HCT116 (cell line): ENCODE measurements around the gene PRKN. TPM values are rescaled to one million over a fixed set of nuclear protein-coding genes. Genes with fewer than 3 reads are reported as not detected.

Experiments
- ATAC-seq: fragments of 200-7000 bp; cut with Tn5 transposase; 2 replicates; pipeline ENCODE4 v1.9.1; 2020; ENCODE audit warnings: mild to moderate bottlenecking, moderate library complexity
- BruUV-seq: library from RNA; stranded (reverse); fragments of 400-500 nt; replicated peaks from 2 replicates; lab custom pipeline; 2021; lab: Mats Ljungman, UMichigan
- CTCF ChIA-PET: fragments of 300-600 bp; sonication (Branson Sonifier 250); formaldehyde crosslinking; loops from one replicate; lab custom pipeline; 2021; ENCODE audit warnings: antibody characterized with exemption; lab: Charles Lee
- POLR2A ChIA-PET: fragments of 300-600, 350-600 bp; sonication (Branson Sonifier 250); formaldehyde crosslinking; loops from one replicate; lab custom pipeline; 2021; ENCODE audit warnings: antibody characterized with exemption; lab: Charles Lee
- RAD21 ChIA-PET, 2 experiments: fragments of 300-600 bp; sonication (Branson Sonifier 250); formaldehyde crosslinking; loops; one replicate each; lab custom pipeline; 2023; ENCODE audit warnings: low total read pairs in 2 of 2; ENCODE audit not compliant: uncharacterized antibody in 2 of 2, unreplicated experiment in 2 of 2, low non-redundant PET in 1 of 2; lab: Charles Lee
- DNase-seq: peaks from one replicate; pipeline ENCODE4 v3.0.0-alpha.2; 2010; ENCODE audit warnings: low read depth, low spot score
- H2AFZ ChIP-seq: fragments of 200-600 bp; shearing (Covaris generic), sonication (generic); 2 replicates; pipeline ENCODE4 v1.6.1; 2017; ENCODE audit warnings: low read depth, mixed run types, mixed read lengths, antibody characterized with exemption, low read length; ENCODE audit not compliant: poor library complexity, severe bottlenecking
- H3K27ac ChIP-seq: 2 replicates; pipeline ENCODE4 v1.5.1; 2012; ENCODE audit warnings: low read depth, low read length
- H3K27me3 ChIP-seq: fragments of 200-600 bp; sonication (generic); 2 replicates; pipeline ENCODE4 v1.6.1; 2016; ENCODE audit warnings: mixed run types, low read length, mixed read lengths; ENCODE audit not compliant: insufficient read depth
- H3K36me3 ChIP-seq, 2 experiments: fragments of 200-500 bp in 1 of 2; fragments of 200-600 bp in 1 of 2; sonication (Bioruptor generic) in 1 of 2; sonication (generic) in 1 of 2; 2 replicates each; pipeline versions ENCODE4 v1.5.1 to v1.6.1; 2014 to 2016; ENCODE audit warnings: low read length in 2 of 2, inconsistent platforms in 1 of 2, mixed read lengths in 1 of 2, mixed run types in 1 of 2; ENCODE audit not compliant: insufficient read depth in 2 of 2, control insufficient read depth in 1 of 2
- H3K4me1 ChIP-seq, 2 experiments: fragments of 200-600 bp in 1 of 2; sonication (generic) in 1 of 2; 2 replicates each; pipeline versions ENCODE4 v1.5.1 to v1.6.1; 2012 to 2017; ENCODE audit warnings: low read length in 2 of 2, inconsistent platforms in 1 of 2, mild to moderate bottlenecking in 1 of 2, mixed read lengths in 1 of 2, mixed run types in 1 of 2, moderate library complexity in 1 of 2; ENCODE audit not compliant: insufficient read depth in 2 of 2, control insufficient read depth in 1 of 2
- H3K4me2 ChIP-seq: fragments of 200-600 bp; sonication (generic); 2 replicates; pipeline ENCODE4 v1.6.1; 2017; ENCODE audit warnings: mixed run types, low read length, mixed read lengths
- H3K4me3 ChIP-seq, 2 experiments: fragments of 200-600 bp in 1 of 2; sonication (generic) in 1 of 2; replicated peaks in 1 of 2; 2 replicates each; pipeline ENCODE4 v1.5.1; 2011 to 2016; ENCODE audit warnings: low read length in 2 of 2, control low read depth in 1 of 2, low read depth in 1 of 2, mild to moderate bottlenecking in 1 of 2, mixed read lengths in 1 of 2, mixed run types in 1 of 2
- H3K79me2 ChIP-seq: fragments of 200-600 bp; sonication (generic); 2 replicates; pipeline ENCODE4 v1.6.1; 2017; ENCODE audit warnings: mild to moderate bottlenecking, mixed run types, low read length, moderate library complexity, mixed read lengths; ENCODE audit not compliant: insufficient read depth
- H3K9ac ChIP-seq: fragments of 200-600 bp; sonication (generic); 2 replicates; pipeline ENCODE4 v1.6.1; 2016; ENCODE audit warnings: low read length, mixed read lengths
- H3K9me2 ChIP-seq: fragments of 200-600 bp; sonication (generic), shearing (Covaris generic); 2 replicates; pipeline ENCODE4 v1.6.1; 2017; ENCODE audit warnings: mixed run types, mild to moderate bottlenecking, moderate library complexity; ENCODE audit not compliant: insufficient read depth
- H3K9me3 ChIP-seq, 2 experiments: fragments of 200-500 bp in 1 of 2; fragments of 200-600 bp in 1 of 2; sonication (Bioruptor generic) in 1 of 2; sonication (generic) in 1 of 2; 2 replicates each; pipeline ENCODE4 v1.6.1; 2014 to 2017; ENCODE audit warnings: low read length in 2 of 2, mixed read lengths in 2 of 2, inconsistent platforms in 1 of 2, low read depth in 1 of 2, mild to moderate bottlenecking in 1 of 2, mixed run types in 1 of 2, moderate library complexity in 1 of 2; ENCODE audit not compliant: control insufficient read depth in 1 of 2, insufficient read depth in 1 of 2
- H4K20me1 ChIP-seq: fragments of 200-600 bp; sonication (generic), shearing (Covaris generic); 2 replicates; pipeline ENCODE4 v1.6.1; 2017; ENCODE audit warnings: mixed run types, mild to moderate bottlenecking, moderate library complexity; ENCODE audit not compliant: insufficient read depth
- ATF3 ChIP-seq: IDR thresholded peaks from 2 replicates; pipeline ENCODE4 v1.6.1; 2012
- CEBPB ChIP-seq: IDR thresholded peaks from 2 replicates; pipeline ENCODE4 v1.6.1; 2012; ENCODE audit warnings: low read depth
- EGR1 ChIP-seq: IDR thresholded peaks from 2 replicates; pipeline ENCODE4 v1.6.1; 2012; ENCODE audit warnings: low read depth
- ELF1 ChIP-seq: IDR thresholded peaks from 2 replicates; pipeline ENCODE4 v1.6.1; 2012; ENCODE audit warnings: low read depth, borderline replicate concordance
- EZH2 ChIP-seq: fragments of 200-600 bp; sonication (generic); IDR thresholded peaks from 2 replicates; pipeline ENCODE4 v1.6.1; 2017; ENCODE audit warnings: antibody characterized with exemption, mixed run types
- POLR2A ChIP-seq: IDR thresholded peaks from 2 replicates; pipeline ENCODE4 v1.7.0; 2011; ENCODE audit warnings: borderline replicate concordance; ENCODE audit not compliant: insufficient read depth, insufficient read length; ENCODE audit errors: extremely low read depth
- POLR2AphosphoS5 ChIP-seq: IDR thresholded peaks from 2 replicates; pipeline ENCODE4 v1.6.1; 2011; ENCODE audit warnings: mild to moderate bottlenecking, low read depth, low read length, moderate library complexity
- RAD21 ChIP-seq: IDR thresholded peaks from 2 replicates; pipeline ENCODE4 v1.6.1; 2012; ENCODE audit warnings: low read depth, mild to moderate bottlenecking
- SIN3A ChIP-seq: IDR thresholded peaks from 2 replicates; pipeline ENCODE4 v1.6.1; 2012; ENCODE audit warnings: low read depth
- SRF ChIP-seq: IDR thresholded peaks from 2 replicates; pipeline ENCODE4 v1.6.1; 2012; ENCODE audit warnings: low read depth
- TCF7L2 ChIP-seq: IDR thresholded peaks from 2 replicates; pipeline ENCODE4 v1.7.0; 2011; ENCODE audit warnings: borderline replicate concordance, inconsistent platforms; ENCODE audit not compliant: insufficient read depth, insufficient read length; ENCODE audit errors: extremely low read depth
- YY1 ChIP-seq: IDR thresholded peaks from 2 replicates; pipeline ENCODE4 v1.6.1; 2011; ENCODE audit warnings: low read length, low read depth, moderate library complexity, mild to moderate bottlenecking; ENCODE audit not compliant: insufficient replicate concordance; ENCODE audit errors: extremely low read depth
- ZFX ChIP-seq: fragments of 450-650 bp; IDR thresholded peaks from 2 replicates; pipeline ENCODE4 v1.6.1; 2017
- ZNF274 ChIP-seq: fragments of 200-500 bp; sonication (Bioruptor generic); IDR thresholded peaks from 2 replicates; pipeline ENCODE4 v1.6.1; 2014; ENCODE audit warnings: mild to moderate bottlenecking, low read depth, low read length, inconsistent platforms
- intact Hi-C: fragments of 100-400 bp; cut with micrococcal nuclease; formaldehyde crosslinking; loops from 2 replicates; pipeline ENCODE4 v1.10.0; 2022
- total RNA-seq: library from RNA; stranded (reverse); gene quantifications from one replicate; pipeline ENCODE4 v1.2.1, GENCODE V29; 2021; ENCODE audit not compliant: unreplicated experiment
- TF ChIP-seq, protein P1 (sequence below): IDR thresholded peaks from 2 replicates; pipeline ENCODE4 v1.6.1; 2011; ENCODE audit warnings: mild to moderate bottlenecking, low read length, moderate library complexity; ENCODE audit not compliant: insufficient replicate concordance; ENCODE audit errors: extremely low read depth

The PRKN gene
- total RNA-seq, 1 experiment from 2014 or later, result 2.6 TPM

DNA sequence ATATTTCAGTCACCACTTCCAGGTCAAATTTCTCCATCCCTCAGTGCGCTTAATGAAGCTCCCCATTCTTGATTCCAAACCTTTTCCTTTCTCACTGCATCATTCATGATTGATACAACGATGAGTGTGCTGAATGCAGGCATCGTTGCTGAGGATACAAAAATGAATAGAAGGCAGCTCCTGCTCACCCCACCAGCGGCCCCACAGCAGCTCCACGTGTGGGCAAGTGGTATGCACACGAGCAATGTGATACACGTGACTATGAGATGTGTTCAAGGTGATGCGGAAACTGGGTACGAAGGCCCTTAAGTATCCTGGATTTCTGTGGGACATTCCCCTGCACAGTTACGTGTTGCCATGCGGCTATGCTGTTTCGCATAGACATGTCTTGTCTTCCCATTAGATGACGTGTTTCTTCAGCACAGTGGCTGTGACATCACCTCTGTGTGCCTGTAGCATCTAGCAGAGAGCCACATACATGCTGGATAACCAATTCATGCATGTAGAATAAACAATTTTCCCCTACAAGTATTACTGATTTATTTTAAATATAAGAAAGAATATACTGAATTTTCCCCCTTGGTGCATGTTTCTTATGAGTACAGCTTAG is 1193.2 kb downstream of the PRKN start:
- Histone ChIP-seq H3K4me1 (no peaks in the 10 kb centered on the region), H3K27ac (no peak overlapping the region), H3K4me3 (no peak overlapping the region), H4K20me1 (no peaks in the 10 kb centered on the region), H3K9me3 (no peaks in the 10 kb centered on the region), H3K4me2 (no peak overlapping the region), H3K79me2 (no peaks in the 10 kb centered on the region), H2AFZ (no peak overlapping the region), H3K9me2 (no peaks in the 10 kb centered on the region), H3K9ac (no peak overlapping the region), H3K27me3 (no peaks in the 10 kb centered on the region), H3K36me3 (no peaks in the 10 kb centered on the region)
- ATAC-seq, result no peak
- ChIA-PET POLR2A (no interaction called here), RAD21 (no interaction called here), CTCF (no interaction called here)
- intact Hi-C loops, result no loop called here
- no TSS peak for BruUV-seq
- TF ChIP-seq EZH2 (no peak), ELF1 (no peak), POLR2AphosphoS5 (no peak), ZFX (no peak), CEBPB (no peak), ATF3 (no peak), TCF7L2 (no peak), YY1 (no peak), SIN3A (no peak), POLR2A (no peak), EGR1 (no peak), SRF (no peak), ZNF274 (no peak), RAD21 (no peak)
- TF ChIP-seq, protein P1, sequence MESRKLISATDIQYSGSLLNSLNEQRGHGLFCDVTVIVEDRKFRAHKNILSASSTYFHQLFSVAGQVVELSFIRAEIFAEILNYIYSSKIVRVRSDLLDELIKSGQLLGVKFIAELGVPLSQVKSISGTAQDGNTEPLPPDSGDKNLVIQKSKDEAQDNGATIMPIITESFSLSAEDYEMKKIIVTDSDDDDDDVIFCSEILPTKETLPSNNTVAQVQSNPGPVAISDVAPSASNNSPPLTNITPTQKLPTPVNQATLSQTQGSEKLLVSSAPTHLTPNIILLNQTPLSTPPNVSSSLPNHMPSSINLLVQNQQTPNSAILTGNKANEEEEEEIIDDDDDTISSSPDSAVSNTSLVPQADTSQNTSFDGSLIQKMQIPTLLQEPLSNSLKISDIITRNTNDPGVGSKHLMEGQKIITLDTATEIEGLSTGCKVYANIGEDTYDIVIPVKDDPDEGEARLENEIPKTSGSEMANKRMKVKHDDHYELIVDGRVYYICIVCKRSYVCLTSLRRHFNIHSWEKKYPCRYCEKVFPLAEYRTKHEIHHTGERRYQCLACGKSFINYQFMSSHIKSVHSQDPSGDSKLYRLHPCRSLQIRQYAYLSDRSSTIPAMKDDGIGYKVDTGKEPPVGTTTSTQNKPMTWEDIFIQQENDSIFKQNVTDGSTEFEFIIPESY, result no peak
- DNase-seq, result no peak
